Uterus (tissue), 2 donors: ENCODE data around the gene PPP3CA.

ENCODE experiments used
- POLR2A ChIP-seq, 2 donors: fragments of 450-650 bp; IDR thresholded peaks; one replicate each; pipeline ENCODE4 v1.6.1; 2016; ENCODE audit warnings: antibody characterized with exemption in 2 of 2, mild to moderate bottlenecking in 1 of 2, moderate library complexity in 1 of 2
- TF ChIP-seq, protein P1 (sequence below), 4 experiments: fragments of 200-600 bp in 2 of 4; fragments of 450-650 bp in 2 of 4; sonication (generic) in 2 of 4; IDR thresholded peaks; one replicate each; pipeline ENCODE4 v1.5.1; 2016 to 2019; ENCODE audit warnings: antibody characterized with exemption in 4 of 4, mild to moderate bottlenecking in 2 of 4, moderate library complexity in 1 of 4

DNA sequence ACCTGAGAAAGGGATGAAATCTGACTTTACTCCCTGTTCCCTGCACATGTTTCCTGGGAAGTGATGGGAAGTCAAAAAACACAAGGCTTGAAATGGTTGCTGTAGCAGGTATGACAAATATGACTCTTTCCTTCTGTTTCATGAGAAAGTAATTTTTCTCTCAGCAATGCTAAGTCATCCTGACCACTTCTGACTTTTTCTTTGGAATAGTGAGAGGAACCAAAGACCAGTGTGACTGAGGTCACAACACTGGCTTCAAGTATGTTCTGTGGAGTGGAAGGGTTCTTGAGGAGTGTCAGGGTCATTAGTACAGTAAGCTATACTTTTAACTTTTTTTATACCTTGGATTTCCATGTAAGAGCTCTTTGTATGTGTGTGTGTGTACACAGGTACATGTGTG, 225.3 kb downstream of the PPP3CA start:
- TF ChIP-seq, protein P1, sequence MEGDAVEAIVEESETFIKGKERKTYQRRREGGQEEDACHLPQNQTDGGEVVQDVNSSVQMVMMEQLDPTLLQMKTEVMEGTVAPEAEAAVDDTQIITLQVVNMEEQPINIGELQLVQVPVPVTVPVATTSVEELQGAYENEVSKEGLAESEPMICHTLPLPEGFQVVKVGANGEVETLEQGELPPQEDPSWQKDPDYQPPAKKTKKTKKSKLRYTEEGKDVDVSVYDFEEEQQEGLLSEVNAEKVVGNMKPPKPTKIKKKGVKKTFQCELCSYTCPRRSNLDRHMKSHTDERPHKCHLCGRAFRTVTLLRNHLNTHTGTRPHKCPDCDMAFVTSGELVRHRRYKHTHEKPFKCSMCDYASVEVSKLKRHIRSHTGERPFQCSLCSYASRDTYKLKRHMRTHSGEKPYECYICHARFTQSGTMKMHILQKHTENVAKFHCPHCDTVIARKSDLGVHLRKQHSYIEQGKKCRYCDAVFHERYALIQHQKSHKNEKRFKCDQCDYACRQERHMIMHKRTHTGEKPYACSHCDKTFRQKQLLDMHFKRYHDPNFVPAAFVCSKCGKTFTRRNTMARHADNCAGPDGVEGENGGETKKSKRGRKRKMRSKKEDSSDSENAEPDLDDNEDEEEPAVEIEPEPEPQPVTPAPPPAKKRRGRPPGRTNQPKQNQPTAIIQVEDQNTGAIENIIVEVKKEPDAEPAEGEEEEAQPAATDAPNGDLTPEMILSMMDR (IDR thresholded peaks at IDR 0.05): no peak
- no peak for TF ChIP-seq POLR2A (IDR thresholded peaks at IDR 0.05)
